Neural progenitor cell (in vitro differentiated cells): ENCODE results near the gene ATXN7.

ENCODE experiments used
- CTCF ChIP-seq: fragments of 200-600 bp; sonication (generic); IDR thresholded peaks from 2 replicates; pipeline ENCODE4 v1.5.1; 2017; ENCODE audit warnings: antibody characterized with exemption, mild to moderate bottlenecking
- EZH2phosphoT487 ChIP-seq: fragments of 200-600 bp; sonication (generic); IDR thresholded peaks from 2 replicates; pipeline ENCODE4 v1.6.1; 2017; ENCODE audit warnings: antibody characterized with exemption

GRCh38 chr3:63943678-63944077 is 80.0 kb downstream of the ATXN7 start:
- TF ChIP-seq CTCF (no peak), EZH2phosphoT487 (no peak)
